Left ventricle myocardium superior (tissue), 1 donor: ENCODE data around the gene TMEM52. TPM values are rescaled to one million over a fixed set of nuclear protein-coding genes. Genes with fewer than 3 reads are reported as not detected.
"Not testable (repeated sequence)": the region's sequence is repeated elsewhere in the genome, so short reads cannot be mapped to it uniquely, and the experiment has no call there.

Experiments used
- ATAC-seq: fragments of 200-7000 bp; cut with Tn5 transposase; one replicate; pipeline ENCODE4 v1.9.1; 2020; ENCODE audit warnings: mild to moderate bottlenecking, moderate library complexity
- DNase-seq: peaks from one replicate; pipeline ENCODE4 v3.0.0-alpha.2; 2020
- intact Hi-C: fragments of 100-400 bp; cut with micrococcal nuclease; formaldehyde crosslinking; loops from one replicate; pipeline ENCODE4 v1.11.0; 2022
- total RNA-seq: library from RNA; stranded (reverse); fragmentation: NEBNext Ultra II Directional; extraction: Animal tissue kit (Norgen Biotek cat#: 25700); gene quantifications from one replicate; pipeline ENCODE4 v1.2.1, GENCODE V29; 2021
- donor health status: DM: no; HTN: yes; CAD: no; lungs with severe emphysema.

The TMEM52 gene
- total RNA-seq, 1 donor from 2014 or later, result 1.7 TPM

DNA sequence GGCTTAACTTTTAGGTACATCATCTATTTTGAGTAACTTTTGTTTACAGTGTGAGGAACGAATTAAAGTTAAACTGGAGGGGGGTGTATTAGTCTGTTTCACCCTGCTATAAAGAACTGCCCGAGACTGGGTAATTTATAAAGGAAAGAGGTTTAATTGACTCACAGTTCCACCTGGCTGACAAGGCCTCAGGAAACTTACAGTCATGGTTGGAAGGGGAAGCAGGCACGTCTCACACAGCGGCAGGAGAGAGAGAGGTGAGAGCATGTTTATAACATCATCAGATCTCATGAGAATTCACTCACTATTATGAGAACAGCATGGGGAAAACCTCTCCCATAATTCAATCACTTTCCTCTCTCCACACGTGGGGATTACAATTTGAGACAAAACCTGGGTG is 31.9 kb upstream of the TMEM52 start:
- ATAC-seq, result no peak

DNA sequence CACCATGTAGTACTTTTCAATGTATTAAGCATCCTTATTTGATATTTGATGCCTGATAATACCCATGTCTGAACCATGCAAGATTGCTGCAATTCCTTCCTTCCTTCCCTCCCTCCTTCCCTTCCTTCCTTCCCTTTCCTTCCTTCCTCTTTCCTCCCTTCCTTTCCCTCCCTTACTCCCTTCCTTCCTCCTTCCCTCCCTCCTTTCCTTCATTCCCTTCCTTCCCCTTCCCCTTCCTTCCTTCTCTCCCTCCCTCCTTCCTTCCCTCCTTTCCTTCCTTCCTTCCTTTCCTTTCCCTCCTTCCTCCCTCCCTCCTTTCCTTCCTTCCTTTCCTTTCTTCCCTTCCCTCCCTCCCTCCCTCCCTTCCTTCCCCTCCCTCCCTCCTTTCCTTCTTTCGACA is 29.7 kb upstream of the TMEM52 start:
- intact Hi-C loops, result no loop called here
- DNase-seq, result no peak
- ATAC-seq, result no peak

More for the DNA sequence above, 31.9 kb upstream of the TMEM52 start:
- DNase-seq, result no peak
- intact Hi-C loops, result no loop called here

DNA sequence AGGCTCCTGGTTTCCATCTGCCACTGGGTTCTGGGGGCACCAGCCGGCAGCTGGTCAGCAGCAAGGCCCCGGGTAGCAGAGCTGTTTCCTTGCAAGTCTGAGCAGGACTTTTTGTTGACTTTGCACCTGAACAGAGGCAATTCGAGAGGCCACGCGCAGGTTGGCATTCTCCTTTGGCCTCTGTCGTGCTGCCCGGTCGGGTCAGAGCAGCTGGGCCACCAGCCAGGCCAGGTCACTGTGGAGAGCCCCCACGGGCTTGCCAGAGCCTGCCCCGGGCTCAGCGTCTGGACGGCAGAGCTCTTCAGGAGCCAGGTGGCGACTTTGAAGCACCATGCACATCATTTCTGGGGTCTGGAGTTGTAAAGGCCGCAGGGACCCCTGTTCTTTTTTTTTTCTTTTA is 28.4 kb upstream of the TMEM52 start:
- intact Hi-C loops, result no loop called here
- peak; percentile 25 for DNase-seq
- no peak for ATAC-seq

DNA sequence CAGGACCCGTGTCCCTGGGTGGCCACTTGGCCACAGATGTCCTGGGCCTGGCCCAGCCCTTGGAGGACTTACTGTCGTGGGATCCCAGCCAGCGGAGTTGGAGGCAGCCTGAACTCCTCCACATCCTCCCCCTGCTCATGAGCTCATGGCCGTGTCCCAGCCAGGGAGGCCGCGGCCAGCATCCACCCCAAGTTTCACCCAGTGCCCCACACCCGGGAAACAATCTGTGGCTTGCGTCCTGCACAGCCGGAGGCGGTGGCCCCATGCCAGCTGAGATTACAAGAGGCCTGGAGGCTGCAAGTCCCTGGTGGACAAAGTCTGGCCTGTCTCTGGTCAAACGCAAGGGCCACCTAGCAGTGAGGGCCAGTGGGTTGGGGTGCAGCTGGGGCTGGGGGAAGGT is 27.5 kb upstream of the TMEM52 start:
- intact Hi-C loops, result no loop called here
- ATAC-seq (peak; percentile 65), DNase-seq (peak; percentile 81)

DNA sequence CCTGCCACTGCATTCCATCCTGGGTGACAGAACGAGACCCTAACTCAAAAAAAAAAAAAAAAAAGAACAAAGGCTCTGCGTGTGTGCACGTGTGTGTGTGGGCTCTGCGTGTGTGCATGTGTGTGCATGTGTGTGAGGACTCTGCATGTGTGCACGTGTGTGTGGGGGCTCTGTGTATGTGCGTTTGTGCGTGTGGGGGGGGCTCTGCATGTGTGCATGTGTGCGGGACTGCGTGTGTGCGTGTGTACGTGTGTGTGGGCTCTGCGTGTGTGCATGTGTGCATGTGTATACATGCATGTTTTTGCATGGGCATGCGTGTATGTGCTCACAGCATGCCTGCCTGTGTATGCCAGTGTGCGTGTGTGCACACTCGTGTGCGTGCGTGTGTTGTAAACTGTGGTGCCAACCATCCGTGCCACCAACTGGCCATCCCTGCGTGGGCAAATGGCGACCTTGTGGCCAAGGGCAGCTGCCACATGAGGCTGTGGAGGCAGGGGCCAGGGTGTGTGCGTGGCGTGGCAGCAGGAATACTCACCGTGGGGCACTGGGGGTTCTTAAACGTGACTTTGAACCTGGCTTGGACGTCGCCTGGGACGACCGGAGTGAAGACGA is 26.8 kb upstream of the TMEM52 start:
- DNase-seq (peak; percentile 13), ATAC-seq (no peak)
- intact Hi-C loops, result no loop called here

DNA sequence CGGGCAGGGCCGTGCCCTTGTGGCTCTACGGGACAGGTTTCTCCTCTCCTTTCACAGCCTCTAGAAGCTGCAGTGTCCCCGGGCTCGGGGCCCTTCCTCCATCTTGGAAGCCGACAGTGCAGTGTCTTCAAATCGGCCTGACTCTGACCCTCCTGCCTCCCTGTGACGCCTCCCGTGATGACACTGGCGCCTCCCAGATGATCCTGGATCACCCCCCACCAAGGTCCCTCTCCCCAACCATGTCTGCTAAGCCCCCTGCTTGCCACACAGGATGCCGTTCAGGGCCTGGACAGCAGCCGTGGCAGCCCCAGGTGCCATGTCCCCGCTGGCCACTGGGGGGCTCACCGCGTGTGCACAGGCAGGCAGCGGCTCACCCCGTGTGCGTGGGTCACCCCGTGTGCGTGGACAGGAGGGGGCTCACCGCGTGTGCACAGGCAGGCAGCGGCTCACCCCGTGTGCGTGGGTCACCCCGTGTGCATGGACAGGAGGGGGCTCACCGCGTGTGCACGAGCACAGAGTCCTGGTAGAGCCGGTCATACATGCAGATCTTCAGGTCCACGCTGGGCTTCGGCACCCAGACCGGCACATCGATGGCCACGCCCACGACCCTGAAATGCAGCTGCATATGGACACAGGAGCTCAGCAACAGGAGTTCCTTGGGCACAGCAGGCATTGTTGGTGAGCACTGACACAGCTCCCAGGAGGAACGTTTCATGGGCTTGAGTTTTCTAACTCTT is 24.9 kb upstream of the TMEM52 start:
- ATAC-seq, result peak; percentile 83
- intact Hi-C loops, result no loop called here
- peak; percentile 76 for DNase-seq

DNA sequence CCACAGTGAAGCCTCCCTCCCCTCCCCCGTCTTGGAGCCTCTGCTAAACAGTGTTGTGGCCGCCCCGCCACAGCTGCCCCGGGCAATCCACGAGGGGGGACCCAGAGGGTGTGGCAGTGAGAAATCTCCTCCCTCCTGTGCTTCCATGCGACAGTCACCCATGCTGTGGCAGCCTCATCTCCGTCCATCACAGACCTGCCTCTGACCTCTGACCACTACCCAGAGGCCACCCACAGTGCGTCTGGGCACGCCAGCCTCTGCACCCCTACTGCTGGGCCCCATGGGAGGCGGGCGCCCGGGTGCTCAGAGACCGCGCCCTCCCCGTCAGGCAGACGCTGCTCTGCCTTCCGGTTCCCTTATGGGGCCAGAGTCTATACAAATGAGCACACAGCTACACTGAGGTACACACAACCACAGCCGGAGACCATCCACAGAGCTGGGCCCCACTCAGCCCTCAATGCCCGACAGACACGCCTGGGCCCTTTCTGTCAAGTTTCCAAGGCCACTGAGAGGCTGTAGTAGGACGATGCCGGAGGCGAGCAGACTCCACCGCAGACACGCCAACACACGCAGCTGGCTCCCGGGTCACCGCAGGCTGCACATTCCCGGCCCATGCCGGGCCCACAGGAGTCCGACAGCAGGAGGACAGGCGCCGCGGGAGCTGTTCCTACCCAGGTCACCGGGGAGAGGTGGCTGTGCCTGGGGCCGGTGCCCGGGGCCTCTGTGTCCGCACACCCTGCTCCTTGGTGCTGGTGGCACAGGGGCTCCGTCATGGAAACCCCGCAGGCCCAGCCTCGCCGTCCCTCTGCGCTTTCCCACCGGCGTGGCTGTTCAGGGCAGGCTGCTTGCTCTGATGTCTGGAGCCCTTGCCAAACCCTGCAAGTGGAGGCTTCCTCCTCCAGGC is 23.9 kb upstream of the TMEM52 start:
- intact Hi-C loops, result no loop called here
- peak; percentile 24 for DNase-seq
- ATAC-seq, result no peak

DNA sequence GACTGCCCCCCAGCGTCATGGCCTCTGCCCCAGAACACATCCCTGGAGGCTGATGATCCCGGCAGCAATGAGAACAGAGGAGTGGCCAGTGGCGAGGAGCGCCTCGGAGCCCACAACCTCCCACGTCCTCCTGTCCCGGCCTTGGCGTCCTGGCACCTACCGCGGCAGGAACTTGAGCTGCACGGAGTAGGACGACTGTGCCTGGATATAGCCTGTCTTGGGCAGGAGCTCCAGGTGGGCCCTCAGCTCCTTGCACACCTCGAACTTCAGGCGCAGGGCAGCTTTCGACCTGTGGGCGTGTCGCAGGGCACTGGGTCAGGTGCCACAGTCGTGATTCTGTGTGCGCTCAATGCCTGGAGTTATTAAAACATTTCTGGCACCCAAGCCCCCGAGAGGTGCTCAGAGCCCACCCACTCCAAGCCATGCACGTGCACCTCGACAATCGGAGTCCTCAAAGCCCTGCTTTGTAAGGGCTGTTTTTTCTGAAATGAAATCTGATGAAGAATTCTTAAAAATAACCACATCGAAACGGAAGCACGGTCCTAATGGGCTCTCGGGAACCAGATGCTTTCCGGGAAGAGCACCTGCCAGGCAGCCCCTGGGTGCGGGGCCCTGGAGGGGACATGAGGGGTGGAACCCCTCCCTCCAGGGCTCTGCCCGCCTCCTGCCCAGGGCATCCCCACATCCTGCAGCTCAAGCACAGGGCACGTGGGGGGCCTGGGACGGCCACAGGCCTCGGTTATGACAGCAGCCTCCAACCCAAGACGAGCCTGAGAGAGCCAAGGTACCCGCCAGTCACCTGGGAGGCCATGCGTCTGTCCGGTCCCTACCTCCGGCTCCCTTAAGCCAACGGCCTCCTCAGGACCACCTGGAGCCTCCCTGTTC is 23.0 kb upstream of the TMEM52 start:
- intact Hi-C loops, result no loop called here
- ATAC-seq (no peak), DNase-seq (peak; percentile 27)

DNA sequence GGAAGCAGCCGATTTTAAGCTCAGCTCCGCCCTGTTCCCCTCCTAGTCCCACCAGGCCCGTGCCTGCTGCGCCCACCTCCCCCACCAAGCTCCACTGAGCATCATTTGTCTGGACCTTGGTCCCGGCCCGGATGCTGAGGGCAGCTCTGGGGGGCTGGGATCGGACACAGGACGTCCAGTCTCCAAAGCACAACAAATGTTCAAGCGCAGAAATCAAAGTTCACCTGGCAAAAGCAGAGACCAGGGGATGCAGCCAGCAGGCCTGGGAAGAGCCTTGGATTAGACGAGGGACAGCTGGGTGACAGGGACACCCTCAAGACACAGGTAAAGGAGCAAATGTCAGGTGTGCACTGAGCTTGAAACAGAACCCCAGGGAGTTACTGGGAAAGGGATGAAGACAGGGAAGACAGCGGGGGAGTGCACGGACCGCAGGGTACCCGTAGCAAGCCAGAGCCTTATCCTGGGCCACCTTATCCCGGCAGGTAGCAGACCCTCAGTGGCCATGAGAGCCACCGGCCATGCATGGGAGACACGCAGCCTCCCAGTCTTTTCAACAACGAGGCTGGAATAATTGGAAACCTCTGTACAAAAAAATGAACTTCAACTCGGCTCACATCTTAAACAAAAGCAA is 22.2 kb upstream of the TMEM52 start:
- intact Hi-C loops, result no loop called here
- no peak for ATAC-seq
- peak; percentile 13 for DNase-seq

DNA sequence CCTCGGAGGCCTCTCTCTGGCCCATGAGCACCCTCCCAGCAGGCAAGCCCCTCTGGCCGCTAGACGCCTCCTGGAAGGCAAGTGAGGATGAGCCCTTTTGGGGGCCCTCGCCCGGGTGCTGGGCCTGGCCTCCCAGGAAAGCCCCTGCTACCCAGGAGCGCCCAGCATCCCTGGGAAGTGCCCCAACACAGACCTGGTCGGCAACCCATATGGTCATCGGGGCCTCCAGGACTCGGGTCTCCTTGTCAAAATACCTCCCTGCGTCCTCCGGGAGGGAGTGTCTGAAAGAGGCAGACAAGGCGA is 21.0 kb upstream of the TMEM52 start:
- DNase-seq (peak; percentile 21), ATAC-seq (no peak)
- intact Hi-C loops, result no loop called here

DNA sequence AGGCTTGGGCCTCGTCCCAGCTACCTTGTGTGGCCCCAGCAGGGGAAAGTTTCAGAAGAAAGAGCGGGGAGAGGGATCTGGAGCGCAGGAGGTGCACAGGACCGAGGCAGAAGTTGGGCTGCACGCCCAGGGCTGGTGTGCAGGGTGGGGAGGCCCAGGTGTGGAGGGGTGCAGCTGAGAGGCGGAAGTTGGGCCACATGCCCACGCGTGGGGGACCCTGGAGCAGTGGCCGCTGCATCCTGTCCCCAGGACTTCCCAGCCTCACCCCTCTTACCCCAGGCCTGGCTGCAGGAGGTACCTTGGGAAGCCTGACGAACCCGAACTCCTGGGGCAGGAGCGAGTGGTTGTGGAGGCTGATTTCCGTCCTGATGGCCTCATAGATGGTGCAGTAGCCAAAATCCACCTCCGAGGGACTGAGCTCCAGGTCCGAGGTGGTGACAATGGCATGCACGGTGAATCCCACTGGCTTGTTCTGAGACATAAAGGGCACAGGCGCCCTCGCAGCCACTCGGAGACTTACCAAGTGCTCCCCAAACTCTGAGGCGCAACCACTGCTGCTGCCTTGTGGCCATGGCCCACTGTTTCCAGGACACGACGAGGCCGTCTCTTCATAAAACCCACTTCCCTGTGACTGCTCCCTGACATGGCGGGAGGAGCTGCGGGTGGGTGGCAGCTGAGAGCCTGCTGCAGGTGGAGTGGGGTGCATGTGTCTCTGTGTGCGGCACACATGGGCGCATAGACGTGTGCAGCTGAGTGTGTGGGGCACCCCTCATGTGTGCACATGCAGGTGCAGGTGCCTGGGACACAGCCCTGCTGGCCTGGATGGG is 20.4 kb upstream of the TMEM52 start:
- ATAC-seq (no peak), DNase-seq (peak; percentile 19)
- intact Hi-C loops, result no loop called here

DNA sequence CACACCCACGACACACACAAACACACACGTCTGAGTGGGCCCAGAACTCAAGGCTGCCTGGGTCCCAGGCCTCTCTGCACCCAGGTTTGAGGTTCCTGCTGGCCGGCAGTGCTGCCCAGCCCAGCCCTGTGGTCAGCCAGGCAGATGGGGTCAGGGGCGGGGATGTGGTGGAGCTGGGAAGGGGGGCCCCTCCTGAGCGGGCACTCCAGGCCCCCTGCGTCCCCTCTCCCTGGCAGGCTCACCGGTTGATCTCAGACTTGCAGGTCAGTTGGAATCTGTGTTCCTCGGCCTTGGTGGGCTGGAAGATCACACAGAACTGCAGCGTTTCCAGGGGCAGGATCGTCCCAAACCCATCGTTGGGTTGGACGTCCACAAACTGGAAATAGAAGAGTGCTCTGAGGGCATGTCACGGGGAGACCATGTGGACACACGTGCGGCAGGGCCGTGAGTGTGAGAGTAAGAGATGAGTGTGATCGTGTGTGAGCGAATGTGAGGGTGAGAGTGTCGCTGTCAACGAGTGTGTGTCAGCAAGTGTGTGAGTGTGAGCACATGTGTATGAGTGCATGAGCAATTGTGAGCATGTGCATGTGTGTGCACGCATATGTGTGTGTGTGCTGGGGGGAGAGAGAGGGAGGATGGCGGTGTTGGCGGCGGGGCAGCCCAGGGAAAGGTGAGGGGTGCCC is 19.7 kb upstream of the TMEM52 start:
- ATAC-seq (no peak), DNase-seq (peak; percentile 18)

DNA sequence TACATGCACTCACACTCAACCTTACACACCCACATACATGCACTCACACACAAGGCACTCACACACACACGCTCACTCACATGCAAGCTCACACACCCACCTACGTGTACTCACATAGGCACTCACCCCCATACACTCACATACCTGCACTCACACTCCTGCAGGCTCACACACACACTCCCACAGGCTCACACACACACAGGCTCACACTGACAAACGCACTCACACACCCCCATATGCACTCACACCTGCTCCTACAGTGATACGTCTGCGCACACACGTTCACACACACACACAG is 19.1 kb upstream of the TMEM52 start:
- intact Hi-C loops, result no loop called here
- ATAC-seq (no peak), DNase-seq (no peak)

More for the DNA sequence above, 19.7 kb upstream of the TMEM52 start:
- intact Hi-C loops, result no loop called here

DNA sequence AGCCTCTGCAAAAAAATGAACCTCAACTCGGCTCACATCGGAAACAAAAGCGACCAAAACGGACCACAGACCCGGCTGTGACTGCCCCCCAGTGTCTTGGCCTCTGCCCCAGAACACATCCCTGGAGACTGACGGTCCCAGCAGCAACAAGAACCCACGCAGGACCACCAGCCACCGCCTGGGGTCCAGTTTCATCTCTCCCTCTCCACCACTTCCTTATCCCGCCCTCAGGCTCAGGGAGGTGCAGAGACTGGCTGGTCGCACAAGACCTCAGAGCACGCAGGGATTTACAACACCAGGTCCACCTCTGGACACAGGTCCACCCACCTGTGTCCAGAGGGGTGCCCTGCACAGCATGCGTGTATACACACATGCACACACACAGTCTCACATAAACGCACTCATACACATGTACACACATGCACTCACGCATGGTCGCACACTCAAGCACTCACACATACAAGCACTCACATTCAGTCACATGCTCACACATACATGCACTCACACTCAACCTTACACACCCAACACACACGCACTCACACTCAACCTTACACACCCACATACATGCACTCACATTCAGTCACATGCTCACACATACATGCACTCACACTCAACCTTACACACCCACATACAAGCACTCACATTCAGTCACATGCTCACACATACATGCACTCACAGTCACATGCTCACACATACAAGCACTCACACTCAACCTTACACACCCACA is 18.6 kb upstream of the TMEM52 start:
- DNase-seq (peak; percentile 14), ATAC-seq (no peak)
- intact Hi-C loops, result no loop called here

DNA sequence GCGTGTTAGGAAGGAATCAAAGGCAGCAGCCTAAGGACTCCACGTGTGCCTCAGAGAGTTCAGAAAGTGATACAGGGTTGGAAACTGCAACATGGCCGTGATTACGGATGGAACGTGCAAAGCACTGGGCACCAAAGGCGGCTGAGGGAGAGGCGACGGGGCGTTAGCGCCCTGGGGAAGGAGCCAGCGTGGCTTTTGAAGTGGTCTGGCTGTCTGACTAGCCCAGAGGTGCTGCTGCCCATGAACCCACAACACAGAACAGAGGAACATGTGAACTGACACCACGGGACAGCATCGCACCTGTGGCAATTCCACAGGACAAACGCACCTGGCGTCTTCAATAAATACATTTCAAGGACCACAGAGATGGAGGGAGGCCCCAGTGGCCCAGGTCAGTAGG is 18.0 kb upstream of the TMEM52 start:
- DNase-seq, result peak; percentile 9
- intact Hi-C loops, result no loop called here
- ATAC-seq, result no peak

DNA sequence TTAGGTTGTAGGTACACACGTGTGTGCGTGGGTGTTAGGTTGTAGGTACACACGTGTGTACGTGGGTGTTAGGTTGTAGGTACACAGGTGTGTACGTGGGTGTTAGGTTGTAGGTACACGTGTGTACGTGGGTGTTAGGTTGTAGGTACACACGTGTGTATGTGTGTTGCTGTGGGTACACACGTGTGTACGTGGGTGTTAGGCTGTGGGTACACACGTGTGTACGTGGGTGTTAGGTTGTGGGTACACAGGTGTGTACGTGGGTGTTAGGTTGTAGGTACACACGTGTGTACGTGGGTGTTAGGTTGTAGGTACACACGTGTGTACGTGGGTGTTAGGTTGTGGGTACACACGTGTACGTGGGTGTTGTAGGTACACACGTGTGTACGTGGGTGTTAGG is 15.8 kb upstream of the TMEM52 start:
- DNase-seq, ATAC-seq, intact Hi-C loops: not testable (repeated sequence)
